Measurements from ENCODE around the gene ACAD11.

ACAD11 gene

GRCh38 chr3:132595014-132595413, 64.6 kb downstream of the ACAD11 start:
- no peaks in the 10 kb centered on the region for H3K27me3 ChIP-seq (replicated peaks; ENCODE audit: control insufficient read depth, insufficient read depth, low read length)
- H3K4me3 ChIP-seq (replicated peaks; ENCODE audit: low read depth, low read length): no peak overlapping the region
- TF ChIP-seq, protein P1, sequence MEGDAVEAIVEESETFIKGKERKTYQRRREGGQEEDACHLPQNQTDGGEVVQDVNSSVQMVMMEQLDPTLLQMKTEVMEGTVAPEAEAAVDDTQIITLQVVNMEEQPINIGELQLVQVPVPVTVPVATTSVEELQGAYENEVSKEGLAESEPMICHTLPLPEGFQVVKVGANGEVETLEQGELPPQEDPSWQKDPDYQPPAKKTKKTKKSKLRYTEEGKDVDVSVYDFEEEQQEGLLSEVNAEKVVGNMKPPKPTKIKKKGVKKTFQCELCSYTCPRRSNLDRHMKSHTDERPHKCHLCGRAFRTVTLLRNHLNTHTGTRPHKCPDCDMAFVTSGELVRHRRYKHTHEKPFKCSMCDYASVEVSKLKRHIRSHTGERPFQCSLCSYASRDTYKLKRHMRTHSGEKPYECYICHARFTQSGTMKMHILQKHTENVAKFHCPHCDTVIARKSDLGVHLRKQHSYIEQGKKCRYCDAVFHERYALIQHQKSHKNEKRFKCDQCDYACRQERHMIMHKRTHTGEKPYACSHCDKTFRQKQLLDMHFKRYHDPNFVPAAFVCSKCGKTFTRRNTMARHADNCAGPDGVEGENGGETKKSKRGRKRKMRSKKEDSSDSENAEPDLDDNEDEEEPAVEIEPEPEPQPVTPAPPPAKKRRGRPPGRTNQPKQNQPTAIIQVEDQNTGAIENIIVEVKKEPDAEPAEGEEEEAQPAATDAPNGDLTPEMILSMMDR (IDR thresholded peaks at IDR 0.05; ENCODE audit: insufficient read depth, low read length, poor library complexity, severe bottlenecking): no peak
- DNase-seq (ENCODE audit: extremely low read depth, insufficient read length): no peak
- no peaks in the 10 kb centered on the region; the same call in 1 of the 2 replicates for H3K36me3 ChIP-seq (ENCODE audit: control insufficient read depth, insufficient read depth, low read length)

DNA sequence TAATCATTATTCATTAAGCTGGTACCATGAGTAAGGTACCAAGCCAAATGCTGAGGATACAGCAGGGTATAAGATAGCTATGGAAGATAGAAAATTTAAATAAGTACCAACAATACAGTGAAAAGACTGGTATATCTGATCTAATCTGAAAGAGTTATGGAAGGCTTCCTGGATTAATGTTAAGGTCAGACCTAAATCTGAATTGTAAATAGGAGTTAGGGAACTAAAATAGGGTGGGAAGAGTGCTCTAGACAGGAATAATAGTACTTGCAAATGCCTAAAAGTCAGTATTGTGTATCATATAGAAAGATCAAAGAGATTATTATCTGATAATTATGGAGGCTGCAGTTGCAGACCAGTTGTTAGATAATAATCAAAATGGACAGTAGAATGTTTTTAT, 65.1 kb downstream of the ACAD11 start:
- H3K27me3 ChIP-seq (replicated peaks; ENCODE audit: control insufficient read depth, insufficient read depth, low read length): no peaks in the 10 kb centered on the region
- no peak overlapping the region for H3K4me3 ChIP-seq (replicated peaks; ENCODE audit: low read depth, low read length)
- H3K36me3 ChIP-seq (ENCODE audit: control insufficient read depth, insufficient read depth, low read length): no peaks in the 10 kb centered on the region; the same call in 1 of the 2 replicates
- DNase-seq (ENCODE audit: extremely low read depth, insufficient read length): no peak
- TF ChIP-seq, protein P1 (IDR thresholded peaks at IDR 0.05; ENCODE audit: insufficient read depth, low read length, poor library complexity, severe bottlenecking): no peak

DNA sequence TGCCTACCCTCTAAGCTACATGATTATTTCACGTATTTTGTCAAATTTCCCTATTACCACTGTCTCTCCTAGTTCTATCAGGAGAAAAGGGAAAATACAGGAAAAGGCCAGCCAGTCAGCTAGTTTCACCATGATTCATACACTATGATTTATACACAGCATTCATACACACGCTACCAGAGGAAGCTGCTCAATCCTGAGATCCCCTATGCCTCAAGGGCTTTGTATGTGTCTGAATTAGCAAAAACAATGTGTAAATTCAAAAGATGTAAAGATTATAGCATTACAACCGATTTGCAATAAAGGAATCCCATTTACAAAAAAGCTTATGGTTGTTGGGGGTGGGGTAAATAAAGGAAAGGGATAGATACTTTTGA, 65.7 kb downstream of the ACAD11 start:
- TF ChIP-seq, protein P1 (IDR thresholded peaks at IDR 0.05; ENCODE audit: insufficient read depth, low read length, poor library complexity, severe bottlenecking): no peak
- Histone ChIP-seq H3K36me3 (ENCODE audit: control insufficient read depth, insufficient read depth, low read length) (no peaks in the 10 kb centered on the region; the same call in 1 of the 2 replicates), H3K4me3 (replicated peaks; ENCODE audit: low read depth, low read length) (no peak overlapping the region), H3K27me3 (replicated peaks; ENCODE audit: control insufficient read depth, insufficient read depth, low read length) (no peaks in the 10 kb centered on the region)
- no peak for DNase-seq (ENCODE audit: extremely low read depth, insufficient read length)

DNA sequence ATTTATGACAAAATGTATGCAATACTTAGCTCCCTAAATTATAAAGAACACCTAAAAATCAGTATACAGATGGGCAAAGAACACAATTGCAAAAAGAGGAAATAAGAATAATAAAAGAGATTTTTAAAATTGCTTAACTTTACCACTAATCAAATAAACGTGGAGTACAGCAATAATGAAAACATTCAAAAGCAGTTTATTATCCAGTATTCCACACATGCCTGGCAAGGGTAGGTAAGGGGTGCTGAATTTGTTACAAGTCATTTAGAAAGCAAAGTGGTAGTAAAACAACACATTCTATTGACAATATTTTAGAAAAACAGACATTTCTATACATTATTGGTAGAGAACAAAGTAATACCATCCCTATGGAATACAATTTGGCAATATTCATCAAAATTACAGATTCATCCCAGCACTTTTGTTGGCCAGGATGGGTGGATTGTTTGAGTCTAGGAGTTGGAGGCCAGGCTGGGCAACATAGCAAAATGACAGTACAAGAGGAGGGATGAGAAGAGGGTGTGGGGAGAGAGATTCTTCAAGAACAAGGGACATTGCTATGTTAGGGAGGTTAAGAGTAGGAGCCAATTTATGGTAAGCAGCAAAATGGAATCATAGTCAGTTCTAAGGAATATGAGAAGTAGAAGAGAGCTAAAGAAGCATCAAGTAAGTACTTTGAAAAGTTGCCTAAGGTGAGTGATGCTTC, 66.2 kb downstream of the ACAD11 start:
- Histone ChIP-seq H3K36me3 (ENCODE audit: control insufficient read depth, insufficient read depth, low read length) (no peaks in the 10 kb centered on the region; the same call in 1 of the 2 replicates), H3K27me3 (replicated peaks; ENCODE audit: control insufficient read depth, insufficient read depth, low read length) (no peaks in the 10 kb centered on the region), H3K4me3 (replicated peaks; ENCODE audit: low read depth, low read length) (no peak overlapping the region)
- no peak for DNase-seq (ENCODE audit: extremely low read depth, insufficient read length)
- TF ChIP-seq, protein P1 (IDR thresholded peaks at IDR 0.05; ENCODE audit: insufficient read depth, low read length, poor library complexity, severe bottlenecking): no peak

DNA sequence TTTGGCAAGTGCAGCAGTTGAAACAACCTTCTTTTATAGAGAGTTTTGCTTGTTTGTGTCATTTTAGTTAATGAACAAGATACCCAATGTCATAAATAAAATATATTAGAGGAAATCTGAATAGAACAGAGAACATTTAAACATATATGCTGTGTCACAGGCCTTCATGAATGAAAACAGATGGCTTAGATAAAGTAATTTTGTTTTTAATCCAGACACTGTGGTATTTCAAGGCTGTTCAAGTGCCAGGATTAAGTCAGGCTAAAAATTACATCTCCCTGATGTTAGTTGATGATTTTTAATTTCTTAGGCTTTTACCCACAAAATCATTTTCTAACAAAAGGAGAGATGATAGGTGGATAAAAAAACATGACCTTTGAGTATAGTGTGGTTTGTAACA, 67.4 kb downstream of the ACAD11 start:
- DNase-seq (ENCODE audit: extremely low read depth, insufficient read length): no peak
- TF ChIP-seq, protein P1 (IDR thresholded peaks at IDR 0.05; ENCODE audit: insufficient read depth, low read length, poor library complexity, severe bottlenecking): no peak
- H3K27me3 ChIP-seq (replicated peaks; ENCODE audit: control insufficient read depth, insufficient read depth, low read length): no peaks in the 10 kb centered on the region
- no peaks in the 10 kb centered on the region; the same call in 1 of the 2 replicates for H3K36me3 ChIP-seq (ENCODE audit: control insufficient read depth, insufficient read depth, low read length)
- no peak overlapping the region for H3K4me3 ChIP-seq (replicated peaks; ENCODE audit: low read depth, low read length)

Data from GM06990 (cell line).